Measurements from ENCODE around the gene PCARE.

DNA sequence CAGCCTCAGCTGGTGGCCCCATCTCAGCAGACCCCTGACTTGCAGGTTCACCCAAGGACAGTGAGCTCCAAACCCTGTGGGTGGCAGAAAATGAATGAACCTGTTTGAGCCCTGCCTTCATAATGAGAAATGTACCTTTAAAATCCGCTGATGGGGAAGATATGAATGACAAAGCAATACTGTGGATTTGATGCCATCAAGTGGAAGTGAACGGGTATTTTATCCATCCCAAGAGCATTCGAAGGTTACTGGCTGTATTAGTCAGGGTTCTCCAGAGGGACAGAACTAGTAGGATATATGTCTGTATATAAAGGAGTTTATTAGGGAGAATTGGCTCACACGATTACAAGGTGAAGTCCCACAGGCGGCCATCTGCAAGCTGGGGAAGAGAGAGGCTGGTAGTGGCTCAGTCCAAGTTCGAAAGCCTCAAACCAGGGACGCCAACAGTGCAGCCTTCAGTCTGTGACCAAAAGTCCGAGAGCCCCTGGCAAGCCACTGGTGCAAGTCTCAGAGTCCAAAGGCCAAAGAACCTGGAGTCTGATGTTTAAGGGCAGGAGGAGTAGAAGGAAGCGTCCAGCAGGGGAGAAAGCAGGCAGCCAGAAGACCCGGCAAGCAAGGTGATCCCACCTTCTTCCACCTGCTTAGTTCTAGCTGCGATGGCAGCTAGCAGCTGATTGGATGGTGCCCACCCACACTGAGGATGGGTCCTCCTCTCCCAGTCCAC lies 61.1 kb downstream of the PCARE start:
- TF ChIP-seq, protein P1, sequence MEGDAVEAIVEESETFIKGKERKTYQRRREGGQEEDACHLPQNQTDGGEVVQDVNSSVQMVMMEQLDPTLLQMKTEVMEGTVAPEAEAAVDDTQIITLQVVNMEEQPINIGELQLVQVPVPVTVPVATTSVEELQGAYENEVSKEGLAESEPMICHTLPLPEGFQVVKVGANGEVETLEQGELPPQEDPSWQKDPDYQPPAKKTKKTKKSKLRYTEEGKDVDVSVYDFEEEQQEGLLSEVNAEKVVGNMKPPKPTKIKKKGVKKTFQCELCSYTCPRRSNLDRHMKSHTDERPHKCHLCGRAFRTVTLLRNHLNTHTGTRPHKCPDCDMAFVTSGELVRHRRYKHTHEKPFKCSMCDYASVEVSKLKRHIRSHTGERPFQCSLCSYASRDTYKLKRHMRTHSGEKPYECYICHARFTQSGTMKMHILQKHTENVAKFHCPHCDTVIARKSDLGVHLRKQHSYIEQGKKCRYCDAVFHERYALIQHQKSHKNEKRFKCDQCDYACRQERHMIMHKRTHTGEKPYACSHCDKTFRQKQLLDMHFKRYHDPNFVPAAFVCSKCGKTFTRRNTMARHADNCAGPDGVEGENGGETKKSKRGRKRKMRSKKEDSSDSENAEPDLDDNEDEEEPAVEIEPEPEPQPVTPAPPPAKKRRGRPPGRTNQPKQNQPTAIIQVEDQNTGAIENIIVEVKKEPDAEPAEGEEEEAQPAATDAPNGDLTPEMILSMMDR (IDR thresholded peaks at IDR 0.05): no peak
- TF ChIP-seq TEAD4 (CRISPR knock-in tag; IDR thresholded peaks at IDR 0.05) (no peak), ZNF396 (CRISPR knock-in tag; IDR thresholded peaks at IDR 0.05; ENCODE audit: borderline replicate concordance) (no peak), ELF4 (CRISPR knock-in tag; IDR thresholded peaks at IDR 0.05; ENCODE audit: low read depth) (no peak), EMX1 (CRISPR knock-in tag; IDR thresholded peaks at IDR 0.05) (no peak)
- TF ChIP-seq, protein P2, sequence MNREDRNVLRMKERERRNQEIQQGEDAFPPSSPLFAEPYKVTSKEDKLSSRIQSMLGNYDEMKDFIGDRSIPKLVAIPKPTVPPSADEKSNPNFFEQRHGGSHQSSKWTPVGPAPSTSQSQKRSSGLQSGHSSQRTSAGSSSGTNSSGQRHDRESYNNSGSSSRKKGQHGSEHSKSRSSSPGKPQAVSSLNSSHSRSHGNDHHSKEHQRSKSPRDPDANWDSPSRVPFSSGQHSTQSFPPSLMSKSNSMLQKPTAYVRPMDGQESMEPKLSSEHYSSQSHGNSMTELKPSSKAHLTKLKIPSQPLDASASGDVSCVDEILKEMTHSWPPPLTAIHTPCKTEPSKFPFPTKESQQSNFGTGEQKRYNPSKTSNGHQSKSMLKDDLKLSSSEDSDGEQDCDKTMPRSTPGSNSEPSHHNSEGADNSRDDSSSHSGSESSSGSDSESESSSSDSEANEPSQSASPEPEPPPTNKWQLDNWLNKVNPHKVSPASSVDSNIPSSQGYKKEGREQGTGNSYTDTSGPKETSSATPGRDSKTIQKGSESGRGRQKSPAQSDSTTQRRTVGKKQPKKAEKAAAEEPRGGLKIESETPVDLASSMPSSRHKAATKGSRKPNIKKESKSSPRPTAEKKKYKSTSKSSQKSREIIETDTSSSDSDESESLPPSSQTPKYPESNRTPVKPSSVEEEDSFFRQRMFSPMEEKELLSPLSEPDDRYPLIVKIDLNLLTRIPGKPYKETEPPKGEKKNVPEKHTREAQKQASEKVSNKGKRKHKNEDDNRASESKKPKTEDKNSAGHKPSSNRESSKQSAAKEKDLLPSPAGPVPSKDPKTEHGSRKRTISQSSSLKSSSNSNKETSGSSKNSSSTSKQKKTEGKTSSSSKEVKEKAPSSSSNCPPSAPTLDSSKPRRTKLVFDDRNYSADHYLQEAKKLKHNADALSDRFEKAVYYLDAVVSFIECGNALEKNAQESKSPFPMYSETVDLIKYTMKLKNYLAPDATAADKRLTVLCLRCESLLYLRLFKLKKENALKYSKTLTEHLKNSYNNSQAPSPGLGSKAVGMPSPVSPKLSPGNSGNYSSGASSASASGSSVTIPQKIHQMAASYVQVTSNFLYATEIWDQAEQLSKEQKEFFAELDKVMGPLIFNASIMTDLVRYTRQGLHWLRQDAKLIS (CRISPR knock-in tag; IDR thresholded peaks at IDR 0.05; ENCODE audit: borderline replicate concordance): no peak
- TF ChIP-seq, protein P3, sequence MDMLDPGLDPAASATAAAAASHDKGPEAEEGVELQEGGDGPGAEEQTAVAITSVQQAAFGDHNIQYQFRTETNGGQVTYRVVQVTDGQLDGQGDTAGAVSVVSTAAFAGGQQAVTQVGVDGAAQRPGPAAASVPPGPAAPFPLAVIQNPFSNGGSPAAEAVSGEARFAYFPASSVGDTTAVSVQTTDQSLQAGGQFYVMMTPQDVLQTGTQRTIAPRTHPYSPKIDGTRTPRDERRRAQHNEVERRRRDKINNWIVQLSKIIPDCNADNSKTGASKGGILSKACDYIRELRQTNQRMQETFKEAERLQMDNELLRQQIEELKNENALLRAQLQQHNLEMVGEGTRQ (CRISPR knock-in tag; IDR thresholded peaks at IDR 0.05): no peak
- TF ChIP-seq, protein P4, sequence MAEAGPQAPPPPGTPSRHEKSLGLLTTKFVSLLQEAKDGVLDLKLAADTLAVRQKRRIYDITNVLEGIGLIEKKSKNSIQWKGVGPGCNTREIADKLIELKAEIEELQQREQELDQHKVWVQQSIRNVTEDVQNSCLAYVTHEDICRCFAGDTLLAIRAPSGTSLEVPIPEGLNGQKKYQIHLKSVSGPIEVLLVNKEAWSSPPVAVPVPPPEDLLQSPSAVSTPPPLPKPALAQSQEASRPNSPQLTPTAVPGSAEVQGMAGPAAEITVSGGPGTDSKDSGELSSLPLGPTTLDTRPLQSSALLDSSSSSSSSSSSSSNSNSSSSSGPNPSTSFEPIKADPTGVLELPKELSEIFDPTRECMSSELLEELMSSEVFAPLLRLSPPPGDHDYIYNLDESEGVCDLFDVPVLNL (CRISPR knock-in tag; IDR thresholded peaks at IDR 0.05; ENCODE audit: borderline replicate concordance, low read depth): no peak
